GM11168 (cell line): ENCODE data around the gene DYRK1A.
"Not testable (repeated sequence)": the region's sequence is repeated elsewhere in the genome, so short reads cannot be mapped to it uniquely, and the experiment has no call there.

Experiments
- in situ Hi-C: fragments of 300-500 bp; cut with MboI; formaldehyde crosslinking; loops from one replicate; pipeline ENCODE4 v1.12.0; 2022; ENCODE audit warnings: low sequenced_read_pairs; ENCODE audit not compliant: unreplicated experiment

DYRK1A gene

DNA sequence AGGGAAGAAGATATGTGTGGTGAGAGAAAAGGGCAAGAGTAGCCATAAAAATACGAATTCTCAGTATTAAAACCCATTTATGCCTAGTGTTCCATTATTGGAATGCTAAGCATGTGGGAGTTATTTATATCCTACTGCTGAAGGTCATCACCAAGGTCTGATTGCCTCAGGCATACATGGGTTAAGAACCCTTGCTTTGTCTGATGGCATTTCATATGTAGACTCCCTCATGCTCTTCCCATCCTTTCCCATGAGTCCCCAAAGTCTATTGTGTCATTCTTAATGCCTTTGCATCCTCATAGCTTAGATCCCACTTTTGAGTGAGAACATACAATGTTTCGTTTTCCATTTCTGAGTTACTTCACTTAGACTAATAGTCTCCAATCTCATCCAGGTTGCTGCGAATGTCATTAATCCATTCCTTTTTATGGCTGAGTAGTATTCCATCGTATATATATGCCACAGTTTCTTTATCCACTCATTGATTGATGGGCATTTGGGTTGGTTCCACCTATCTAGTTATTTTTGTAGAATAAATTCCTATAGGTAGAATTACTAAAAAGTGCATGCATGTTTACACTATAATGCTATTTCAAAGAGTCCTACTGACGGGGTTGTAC is 172.5 kb downstream of the DYRK1A start:
- in situ Hi-C loops, result no loop called here

DNA sequence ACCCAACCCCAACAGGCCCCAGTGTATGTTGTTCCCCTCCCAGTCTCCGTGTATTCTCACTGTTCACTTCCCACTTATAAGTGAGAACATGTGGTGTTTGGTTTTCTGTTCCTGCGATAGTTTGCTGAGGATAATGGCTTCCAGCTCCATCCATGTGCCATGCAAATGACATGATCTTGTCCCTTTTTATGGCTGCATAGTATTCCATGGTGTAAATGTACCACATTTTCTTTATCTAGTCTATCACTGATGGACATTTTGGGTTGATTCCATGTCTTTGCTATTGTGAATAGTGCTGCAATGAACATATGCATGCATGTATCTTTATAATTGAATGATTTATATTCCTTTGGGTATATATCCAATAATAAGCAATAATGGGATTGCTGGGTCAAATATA is 174.6 kb downstream of the DYRK1A start:
- in situ Hi-C loops, result not testable (repeated sequence)

DNA sequence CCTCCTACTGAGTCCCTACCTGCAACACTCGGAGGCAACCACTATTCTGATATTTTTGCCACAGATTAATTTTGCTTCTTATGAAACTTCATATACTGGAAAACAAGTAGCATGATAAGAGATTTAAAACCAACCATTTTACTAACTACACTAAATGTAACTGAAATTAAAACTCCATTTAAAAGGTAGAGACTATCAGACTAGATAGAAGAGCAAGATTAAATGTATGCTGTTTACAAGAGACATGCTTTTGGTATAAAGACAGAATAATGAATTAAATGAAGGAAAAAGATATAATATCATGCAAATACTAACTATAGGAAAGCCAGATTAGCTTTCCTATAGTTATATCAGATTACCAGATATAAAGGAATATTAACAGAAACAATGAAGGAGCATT is 175.9 kb downstream of the DYRK1A start:
- in situ Hi-C loops, result no loop called here

- in situ Hi-C loops, result no loop called here
Measured at GRCh38 chr21:37546299-37546908, 179.8 kb downstream of the DYRK1A start.

DNA sequence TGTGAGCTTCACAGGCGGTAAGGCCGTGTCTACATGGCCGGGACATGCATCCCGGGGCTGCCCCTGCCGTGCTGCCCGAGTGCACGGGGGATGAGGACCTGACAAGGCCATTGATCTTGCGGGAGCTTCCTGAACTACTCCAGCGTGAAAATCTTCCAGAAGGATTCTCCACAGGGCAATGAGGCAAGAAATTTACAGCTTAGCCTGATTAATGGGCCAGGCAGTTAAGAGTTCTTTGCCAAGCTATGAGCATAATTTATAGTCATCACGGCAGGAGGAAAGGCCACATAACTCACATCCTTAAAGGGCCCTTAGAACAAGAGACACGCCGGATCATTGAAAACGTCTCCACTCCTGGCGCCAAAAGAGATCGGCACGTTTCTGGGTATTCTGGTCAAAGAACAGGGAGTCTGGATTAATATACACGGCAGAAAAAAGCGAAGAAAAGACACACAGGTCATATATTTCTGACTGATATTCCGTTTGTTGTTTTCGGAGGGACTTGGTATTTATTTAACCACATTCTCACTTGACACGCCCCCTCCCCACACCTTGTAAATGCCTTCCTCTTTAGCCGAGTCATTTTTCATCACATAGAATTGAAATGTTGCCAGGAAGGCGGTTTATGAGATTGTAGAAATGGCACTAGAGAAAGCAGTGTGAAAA is 180.5 kb downstream of the DYRK1A start:
- in situ Hi-C loops, result no loop called here

GRCh38 chr21:37547615-37548200 is 181.1 kb downstream of the DYRK1A start:
- in situ Hi-C loops, result no loop called here

DNA sequence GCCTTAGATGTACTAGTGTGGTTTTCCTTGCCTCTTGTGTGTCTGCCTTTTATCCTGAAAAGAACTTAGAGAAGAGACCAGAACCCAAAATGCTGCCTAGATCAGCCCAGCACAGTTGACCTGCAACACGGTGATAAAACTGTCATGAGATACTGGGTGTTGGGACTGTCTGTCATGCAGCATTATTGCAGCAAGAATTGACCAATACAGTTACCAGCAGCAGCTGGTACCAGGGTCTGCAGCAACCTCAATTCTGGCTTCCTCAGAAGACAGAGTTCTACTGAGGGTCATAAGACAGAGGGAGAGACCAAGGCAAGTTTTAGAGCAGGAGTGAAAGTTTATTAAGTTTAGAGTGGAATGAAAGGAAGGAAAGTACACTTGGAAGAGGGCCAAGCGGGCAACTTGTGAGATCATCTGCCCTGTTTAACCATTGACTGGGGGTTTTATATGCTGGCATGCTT is 182.0 kb downstream of the DYRK1A start:
- in situ Hi-C loops, result no loop called here

DNA sequence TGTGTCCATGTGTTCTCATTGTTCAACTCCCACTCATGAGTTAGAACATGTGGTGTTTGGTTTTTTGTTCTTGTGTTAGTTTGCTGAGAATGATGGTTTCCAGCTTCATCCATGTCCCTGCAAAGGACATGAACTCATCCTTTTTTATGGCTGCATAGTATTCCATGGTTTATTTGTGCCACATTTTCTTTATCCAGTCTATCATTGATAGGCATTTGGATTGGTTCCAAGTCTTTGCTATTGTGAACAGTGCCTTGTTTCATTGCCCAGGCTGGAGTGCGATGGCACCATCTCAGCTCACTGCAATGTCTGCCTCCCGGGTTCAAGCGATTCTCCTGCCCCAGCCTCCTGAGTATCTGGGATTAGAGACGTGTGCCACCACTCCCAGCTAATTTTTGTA is 183.2 kb downstream of the DYRK1A start:
- in situ Hi-C loops, result not testable (repeated sequence)

- in situ Hi-C loops, result no loop called here
Measured at GRCh38 chr21:37550157-37550556, 183.6 kb downstream of the DYRK1A start.

DNA sequence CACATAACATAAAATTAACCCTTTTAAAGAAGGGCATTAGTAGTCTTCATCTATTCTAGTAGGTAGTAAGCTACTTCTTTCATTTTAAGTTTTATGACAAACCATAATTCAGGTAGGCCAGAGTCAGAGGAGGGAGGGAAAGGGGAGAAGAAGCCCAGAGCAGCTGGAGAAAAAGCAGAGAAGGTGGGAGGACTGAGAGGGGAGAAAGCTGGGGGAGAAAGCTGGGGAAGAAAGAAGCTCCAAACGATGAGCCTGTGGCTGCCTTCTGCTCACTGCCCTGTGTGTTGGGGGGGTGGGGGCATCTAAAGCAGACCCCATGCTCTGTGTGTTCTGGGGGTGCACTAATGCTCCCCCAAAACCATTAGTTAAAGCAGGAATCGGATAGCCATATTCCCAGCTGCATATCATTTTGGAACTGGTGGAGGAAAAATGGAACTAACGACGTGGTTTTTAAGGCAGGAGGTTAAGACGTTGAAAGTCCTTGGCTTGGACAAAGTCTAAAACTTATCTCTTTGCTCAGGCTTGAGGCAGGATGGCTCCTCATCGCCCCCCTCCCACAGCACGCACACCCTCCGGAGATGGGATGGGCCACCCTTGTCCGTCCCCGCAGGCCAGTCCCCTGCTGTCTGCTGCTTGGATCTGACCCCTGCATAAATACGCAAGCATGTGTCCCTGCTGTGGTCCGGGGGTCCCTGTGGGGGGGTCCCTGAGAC is 184.2 kb downstream of the DYRK1A start:
- in situ Hi-C loops, result no loop called here

DNA sequence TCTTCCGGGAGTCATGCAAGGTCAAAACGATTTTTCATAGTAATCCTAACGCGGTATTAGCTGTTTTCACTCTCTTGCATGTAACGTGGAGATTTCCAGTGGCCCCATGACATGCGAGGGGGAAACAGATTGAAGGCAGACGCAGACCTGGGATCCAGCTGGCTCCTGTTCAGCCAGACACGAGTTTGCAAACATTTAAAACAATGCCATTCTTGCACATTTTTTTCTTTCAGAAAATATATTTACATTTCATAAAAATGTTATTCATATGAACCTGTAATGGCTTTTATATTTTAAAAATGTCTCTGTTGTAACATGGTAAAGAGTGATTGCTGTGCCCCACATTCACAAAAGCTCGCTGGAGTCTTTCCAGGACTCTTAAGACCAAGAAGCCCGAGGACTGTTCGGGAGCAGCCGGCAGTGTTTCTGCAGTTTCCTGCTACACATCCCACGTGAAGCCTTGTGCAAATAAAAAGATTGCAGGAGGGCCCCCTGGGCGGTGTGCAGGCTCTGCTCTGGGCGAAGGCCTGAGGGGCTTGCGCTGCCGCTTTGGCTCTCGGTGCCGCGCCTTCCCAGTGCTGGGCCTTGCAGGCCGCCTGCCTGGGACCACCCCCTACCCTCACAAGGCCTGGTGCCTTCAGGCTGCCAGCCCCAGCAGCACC is 184.9 kb downstream of the DYRK1A start:
- in situ Hi-C loops, result no loop called here

DNA sequence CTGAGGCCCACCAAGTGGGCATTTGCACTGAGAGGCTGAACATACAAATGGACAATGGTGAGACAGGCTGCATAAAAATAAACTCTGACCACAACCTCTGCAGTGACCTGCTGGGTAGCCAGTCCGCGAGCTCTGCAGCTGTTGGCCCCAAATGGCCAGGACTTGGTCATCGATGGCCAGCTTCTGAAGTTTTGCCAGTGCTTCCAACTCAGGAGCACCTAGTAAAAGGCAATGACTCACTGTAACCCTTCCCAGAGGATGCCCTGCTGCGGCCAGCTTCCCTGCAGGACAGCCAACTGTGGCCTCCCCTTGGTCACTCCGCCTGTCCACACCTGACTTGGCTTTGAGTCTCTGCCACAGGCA is 185.4 kb downstream of the DYRK1A start:
- in situ Hi-C loops, result no loop called here

DNA sequence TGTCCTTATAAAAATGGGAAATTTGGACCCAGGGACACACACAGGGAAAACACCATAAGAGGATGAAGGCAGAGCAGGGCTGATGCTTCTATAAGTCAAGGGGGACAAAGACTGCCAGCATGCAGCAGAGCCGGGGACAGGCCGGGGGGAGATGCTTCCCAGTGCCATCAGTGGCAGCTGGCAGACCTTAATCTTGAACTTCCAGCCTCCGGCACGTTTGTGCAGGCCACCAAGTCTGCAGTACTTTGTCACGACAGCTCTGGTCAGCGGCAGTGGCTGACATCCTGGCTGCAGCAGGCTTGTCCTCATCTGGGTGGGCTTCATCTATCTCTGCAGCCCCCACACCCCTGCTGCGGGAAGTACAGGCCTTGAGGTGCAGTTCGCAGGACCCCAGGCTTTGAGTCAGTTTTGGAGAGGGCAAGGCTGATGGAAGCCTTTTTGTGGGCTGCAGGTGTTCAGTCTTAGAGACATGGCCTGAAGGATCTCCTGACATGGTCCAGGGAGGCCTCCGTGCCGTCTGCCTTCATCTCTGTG is 186.0 kb downstream of the DYRK1A start:
- in situ Hi-C loops, result no loop called here

- in situ Hi-C loops, result no loop called here
Measured at GRCh38 chr21:37553078-37553481, 186.5 kb downstream of the DYRK1A start.

DNA sequence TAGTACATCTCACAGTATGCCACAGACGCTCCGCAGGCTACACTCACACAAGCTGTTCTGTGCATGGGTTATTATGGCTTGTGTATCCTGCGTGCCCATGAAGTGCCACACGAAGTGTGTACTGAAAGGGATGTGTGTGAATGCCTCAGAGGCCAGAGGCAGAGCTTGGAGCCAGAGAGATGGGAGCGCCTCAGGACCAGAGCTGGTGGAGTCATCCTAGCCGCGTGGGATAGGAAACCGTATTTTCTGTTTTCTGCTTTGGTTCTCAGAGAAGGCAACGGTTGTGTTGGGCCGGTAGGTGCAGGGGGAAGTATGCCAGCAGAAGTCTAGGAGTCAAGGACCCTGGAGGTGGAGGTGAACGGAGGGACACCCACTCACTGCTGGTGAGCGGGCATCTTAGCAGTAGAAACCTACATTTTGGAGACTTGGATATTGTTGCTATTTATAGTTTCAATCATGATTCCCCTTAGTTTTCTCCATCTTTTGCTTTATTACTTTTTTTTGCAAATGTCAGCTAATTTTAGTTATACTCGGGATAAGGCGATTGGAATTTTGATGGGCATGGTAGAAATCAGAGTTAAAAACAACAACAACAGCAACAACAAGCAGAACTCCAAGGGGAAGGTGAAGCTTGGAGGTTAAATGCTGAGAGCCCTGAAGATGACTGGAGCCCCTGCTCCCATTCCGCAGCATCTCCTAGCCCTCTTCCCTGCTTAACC is 188.2 kb downstream of the DYRK1A start:
- in situ Hi-C loops, result no loop called here

DNA sequence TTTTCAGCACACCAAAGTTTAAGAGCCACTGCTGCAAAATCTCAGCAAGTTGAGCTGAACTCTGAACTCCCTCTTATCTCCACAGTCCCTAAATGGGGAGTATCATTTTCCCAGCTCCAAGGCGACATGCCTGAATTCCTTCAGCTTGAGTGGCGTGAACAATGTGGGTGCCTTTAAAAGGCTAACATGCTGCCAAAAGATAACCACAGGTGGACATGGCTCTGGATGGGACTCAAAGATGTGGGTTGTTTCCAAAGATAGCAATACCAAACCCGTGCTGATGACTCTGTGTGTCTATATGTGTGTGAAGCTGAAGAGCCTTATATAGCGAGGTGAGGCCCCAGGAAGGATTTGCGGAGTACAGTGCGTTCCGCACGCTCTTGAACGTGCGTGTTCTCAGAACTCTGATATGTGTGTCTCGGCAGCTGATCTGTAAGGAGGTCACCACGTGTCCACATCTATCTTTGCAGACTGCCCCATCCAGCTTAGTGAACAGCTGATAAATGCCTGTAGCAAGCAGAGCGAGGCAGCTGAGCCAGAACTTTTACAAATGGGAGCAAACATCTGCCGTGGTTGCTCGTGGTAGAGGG is 189.2 kb downstream of the DYRK1A start:
- in situ Hi-C loops, result no loop called here

- in situ Hi-C loops, result no loop called here
Measured at GRCh38 chr21:37557261-37557950, 190.8 kb downstream of the DYRK1A start.

GRCh38 chr21:37558676-37559211 is 192.2 kb downstream of the DYRK1A start:
- in situ Hi-C loops, result no loop called here
